Activated T-cell treated with anti-CD3 and anti-CD28 coated beads, Interleukin-2, amount 50 U/mL, for 24 hours (primary cell): ENCODE data around the gene CFAP251.
"Not testable (repeated sequence)": the region's sequence is repeated elsewhere in the genome, so short reads cannot be mapped to it uniquely, and the experiment has no call there.

Experiments used
- DNase-seq: peaks from one replicate; pipeline ENCODE4 v3.0.0-alpha.2; 2020
- H3K27ac Mint-ChIP-seq: 2 replicates; pipeline ENCODE4 v1.8.0; 2020; ENCODE audit warnings: mild to moderate bottlenecking, mixed read lengths
- H3K27me3 Mint-ChIP-seq: 2 replicates; pipeline ENCODE4 v1.8.0; 2020; ENCODE audit warnings: mixed read lengths
- H3K36me3 Mint-ChIP-seq: 2 replicates; pipeline ENCODE4 v1.8.0; 2020; ENCODE audit warnings: low read depth, mixed read lengths
- H3K4me1 Mint-ChIP-seq: 2 replicates; pipeline ENCODE4 v1.8.0; 2020; ENCODE audit warnings: low read depth, mixed read lengths
- H3K4me3 Mint-ChIP-seq: 2 replicates; pipeline ENCODE4 v1.8.0; 2020; ENCODE audit warnings: mild to moderate bottlenecking, moderate library complexity, mixed read lengths
- H3K9me3 Mint-ChIP-seq: 2 replicates; pipeline ENCODE4 v1.8.0; 2020; ENCODE audit warnings: mixed read lengths

The CFAP251 gene

GRCh38 chr12:121926874-121927706, 8.7 kb downstream of the CFAP251 start:
- Mint-ChIP-seq H3K27ac (no peak overlapping the region), H3K4me1 (no peaks in the 10 kb centered on the region), H3K4me3 (no peak overlapping the region), H3K9me3 (no peaks in the 10 kb centered on the region), H3K36me3 (no peaks in the 10 kb centered on the region), H3K27me3 (no peaks in the 10 kb centered on the region)
- DNase-seq: no peak

- H3K27ac Mint-ChIP-seq: no peak overlapping the region
- H3K9me3 Mint-ChIP-seq: no peaks in the 10 kb centered on the region
- no peaks in the 10 kb centered on the region for H3K36me3 Mint-ChIP-seq
- H3K4me3 Mint-ChIP-seq: no peak overlapping the region
- H3K27me3 Mint-ChIP-seq: no peaks in the 10 kb centered on the region
- DNase-seq: no peak
- H3K4me1 Mint-ChIP-seq: no peaks in the 10 kb centered on the region
Measured at GRCh38 chr12:121927813-121928212, 9.4 kb downstream of the CFAP251 start.

GRCh38 chr12:121929545-121929944, 11.2 kb downstream of the CFAP251 start:
- H3K36me3 Mint-ChIP-seq, DNase-seq, H3K4me1 Mint-ChIP-seq, H3K9me3 Mint-ChIP-seq, H3K27ac Mint-ChIP-seq, H3K27me3 Mint-ChIP-seq, H3K4me3 Mint-ChIP-seq: not testable (repeated sequence)

- Mint-ChIP-seq H3K4me3 (no peak overlapping the region), H3K4me1 (no peaks in the 10 kb centered on the region), H3K9me3 (no peaks in the 10 kb centered on the region), H3K27ac (no peak overlapping the region), H3K27me3 (no peaks in the 10 kb centered on the region), H3K36me3 (no peaks in the 10 kb centered on the region)
- DNase-seq: no peak
Measured at GRCh38 chr12:121930862-121931261, 12.5 kb downstream of the CFAP251 start.

- Mint-ChIP-seq H3K27ac (no peak overlapping the region), H3K9me3 (no peaks in the 10 kb centered on the region), H3K27me3 (no peaks in the 10 kb centered on the region), H3K4me1 (no peaks in the 10 kb centered on the region), H3K4me3 (no peak overlapping the region), H3K36me3 (no peaks in the 10 kb centered on the region)
- DNase-seq: no peak
Measured at GRCh38 chr12:121932176-121932536, 13.8 kb downstream of the CFAP251 start.

GRCh38 chr12:121932914-121933521, 14.6 kb downstream of the CFAP251 start:
- H3K4me1 Mint-ChIP-seq: peaks cover 4% of the 10 kb centered on the region
- no peaks in the 10 kb centered on the region for H3K27me3 Mint-ChIP-seq
- H3K9me3 Mint-ChIP-seq: no peaks in the 10 kb centered on the region
- H3K4me3 Mint-ChIP-seq: no peak overlapping the region
- H3K36me3 Mint-ChIP-seq: no peaks in the 10 kb centered on the region
- DNase-seq: no peak
- H3K27ac Mint-ChIP-seq: no peak overlapping the region

- no peak overlapping the region for H3K27ac Mint-ChIP-seq
- H3K36me3 Mint-ChIP-seq: no peaks in the 10 kb centered on the region
- H3K27me3 Mint-ChIP-seq: no peaks in the 10 kb centered on the region
- H3K4me1 Mint-ChIP-seq: peaks cover 4% of the 10 kb centered on the region
- no peak for DNase-seq
- no peaks in the 10 kb centered on the region for H3K9me3 Mint-ChIP-seq
- no peak overlapping the region for H3K4me3 Mint-ChIP-seq
Measured at GRCh38 chr12:121933522-121934308, 15.3 kb downstream of the CFAP251 start.

- no peaks in the 10 kb centered on the region for H3K9me3 Mint-ChIP-seq
- DNase-seq: no peak
- H3K4me3 Mint-ChIP-seq: no peak overlapping the region
- no peaks in the 10 kb centered on the region for H3K36me3 Mint-ChIP-seq
- H3K4me1 Mint-ChIP-seq: peaks cover 6% of the 10 kb centered on the region
- no peaks in the 10 kb centered on the region for H3K27me3 Mint-ChIP-seq
- H3K27ac Mint-ChIP-seq: no peak overlapping the region
Measured at GRCh38 chr12:121934309-121934664, 15.9 kb downstream of the CFAP251 start.

- peaks cover 6% of the 10 kb centered on the region for H3K4me1 Mint-ChIP-seq
- H3K27ac Mint-ChIP-seq: no peak overlapping the region
- no peak overlapping the region for H3K4me3 Mint-ChIP-seq
- no peaks in the 10 kb centered on the region for H3K27me3 Mint-ChIP-seq
- DNase-seq: no peak
- H3K9me3 Mint-ChIP-seq: no peaks in the 10 kb centered on the region
- H3K36me3 Mint-ChIP-seq: no peaks in the 10 kb centered on the region
Measured at GRCh38 chr12:121937654-121938053, 19.3 kb downstream of the CFAP251 start.

GRCh38 chr12:121939186-121939585, 20.8 kb downstream of the CFAP251 start:
- DNase-seq: no peak
- H3K36me3 Mint-ChIP-seq: no peaks in the 10 kb centered on the region
- no peaks in the 10 kb centered on the region for H3K27me3 Mint-ChIP-seq
- no peak overlapping the region for H3K4me3 Mint-ChIP-seq
- H3K4me1 Mint-ChIP-seq: peaks cover 6% of the 10 kb centered on the region
- no peak overlapping the region for H3K27ac Mint-ChIP-seq
- no peaks in the 10 kb centered on the region for H3K9me3 Mint-ChIP-seq

- Mint-ChIP-seq H3K4me1 (peaks cover 6% of the 10 kb centered on the region), H3K4me3 (no peak overlapping the region), H3K9me3 (no peaks in the 10 kb centered on the region), H3K36me3 (no peaks in the 10 kb centered on the region), H3K27me3 (no peaks in the 10 kb centered on the region), H3K27ac (no peak overlapping the region)
- no peak for DNase-seq
Measured at GRCh38 chr12:121939992-121940766, 21.8 kb downstream of the CFAP251 start.

- no peaks in the 10 kb centered on the region for H3K36me3 Mint-ChIP-seq
- H3K27me3 Mint-ChIP-seq: no peaks in the 10 kb centered on the region
- H3K4me1 Mint-ChIP-seq: peaks cover 6% of the 10 kb centered on the region
- H3K9me3 Mint-ChIP-seq: no peaks in the 10 kb centered on the region
- no peak overlapping the region for H3K4me3 Mint-ChIP-seq
- no peak for DNase-seq
- no peak overlapping the region for H3K27ac Mint-ChIP-seq
Measured at GRCh38 chr12:121942145-121942718, 23.8 kb downstream of the CFAP251 start.

GRCh38 chr12:121943926-121944325, 25.5 kb downstream of the CFAP251 start:
- Mint-ChIP-seq H3K4me3 (no peak overlapping the region), H3K9me3 (no peaks in the 10 kb centered on the region), H3K27ac (no peak overlapping the region), H3K27me3 (no peaks in the 10 kb centered on the region), H3K36me3 (no peaks in the 10 kb centered on the region), H3K4me1 (peaks cover 2% of the 10 kb centered on the region)
- DNase-seq: no peak

GRCh38 chr12:121946313-121947025, 28.1 kb downstream of the CFAP251 start:
- Mint-ChIP-seq H3K36me3 (no peaks in the 10 kb centered on the region), H3K4me1 (no peaks in the 10 kb centered on the region), H3K27ac (no peak overlapping the region)

More at GRCh38 chr12:121946313-121947025, 28.1 kb downstream of the CFAP251 start:
- no peaks in the 10 kb centered on the region for H3K9me3 Mint-ChIP-seq
- H3K4me3 Mint-ChIP-seq: no peak overlapping the region
- H3K27me3 Mint-ChIP-seq: no peaks in the 10 kb centered on the region
- no peak for DNase-seq
